ENCODE measurements around the gene PORCN. TPM values are rescaled to one million over a fixed set of nuclear protein-coding genes. Genes with fewer than 3 reads are reported as not detected.

PORCN gene
- total RNA-seq, 2 experiments from 2014 or later, result 12.5 to 13.3 TPM

DNA sequence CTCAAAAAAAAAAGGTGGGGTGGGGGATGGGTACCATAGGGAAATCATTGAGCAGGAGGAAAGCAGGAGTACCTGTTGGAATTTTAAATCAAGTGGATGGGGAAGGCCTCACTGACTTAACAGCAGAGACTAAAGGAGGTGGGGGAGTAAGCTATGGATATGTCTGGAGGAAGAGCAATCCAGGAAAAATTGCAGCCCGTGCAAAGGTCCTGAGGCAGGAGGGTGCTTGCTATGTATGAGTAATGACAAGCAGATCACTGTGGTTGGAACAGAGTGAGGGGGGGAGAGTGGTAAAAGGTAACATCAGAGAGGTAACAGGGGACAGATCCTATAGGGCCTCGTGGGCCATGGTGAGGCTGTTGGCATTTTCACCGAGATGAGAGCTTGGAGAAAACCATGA, 28.6 kb upstream of the PORCN start:
- POLR2A ChIA-PET, result no interaction called here
- no peaks in the 10 kb centered on the region for H3K27me3 Mint-ChIP-seq
- no peak for DNase-seq
- no peak overlapping the region for H3K4me3 Mint-ChIP-seq
- no peaks in the 10 kb centered on the region for H3K9me3 Mint-ChIP-seq
- peaks cover 21% of the 10 kb centered on the region for H3K36me3 Mint-ChIP-seq (ENCODE audit: low read depth)
- CTCF ChIA-PET, result interaction anchor here (1.1 kb wide), 1 partner anchor 59 kb away, joined by 5 read pairs; the partner anchor contains the start of gene TBC1D25
- H3K27ac Mint-ChIP-seq, result no peak overlapping the region
- H3K4me1 Mint-ChIP-seq, result peaks cover 21% of the 10 kb centered on the region

DNA sequence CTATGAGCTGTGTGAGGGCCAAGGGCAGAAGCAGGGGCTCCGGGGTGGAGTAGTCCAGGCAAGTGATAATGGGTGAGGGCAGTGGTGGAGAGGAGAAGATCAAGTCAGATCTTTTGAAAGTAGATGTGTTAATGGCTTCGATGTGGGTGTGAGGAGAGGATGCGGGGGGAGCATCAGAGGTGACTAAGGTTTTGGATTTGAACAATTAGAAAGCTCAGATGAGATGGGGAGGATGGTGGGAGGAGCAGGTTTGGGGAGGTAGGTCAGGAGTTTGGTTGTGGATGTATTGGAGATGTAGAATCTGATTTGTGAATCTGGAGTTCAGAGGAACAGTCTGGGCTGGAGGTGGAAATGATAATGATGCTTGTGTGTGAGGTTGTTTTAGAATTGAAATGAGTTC, 28.2 kb upstream of the PORCN start:
- ChIA-PET POLR2A (no interaction called here), CTCF (interaction anchor here (1.1 kb wide), 1 partner anchor 59 kb away, joined by 5 read pairs; the partner anchor contains the start of gene TBC1D25)
- no peak for DNase-seq
- Mint-ChIP-seq H3K4me3 (no peak overlapping the region), H3K27me3 (no peaks in the 10 kb centered on the region), H3K27ac (no peak overlapping the region), H3K4me1 (peaks cover 18% of the 10 kb centered on the region), H3K36me3 (ENCODE audit: low read depth) (peaks cover 21% of the 10 kb centered on the region), H3K9me3 (no peaks in the 10 kb centered on the region)

DNA sequence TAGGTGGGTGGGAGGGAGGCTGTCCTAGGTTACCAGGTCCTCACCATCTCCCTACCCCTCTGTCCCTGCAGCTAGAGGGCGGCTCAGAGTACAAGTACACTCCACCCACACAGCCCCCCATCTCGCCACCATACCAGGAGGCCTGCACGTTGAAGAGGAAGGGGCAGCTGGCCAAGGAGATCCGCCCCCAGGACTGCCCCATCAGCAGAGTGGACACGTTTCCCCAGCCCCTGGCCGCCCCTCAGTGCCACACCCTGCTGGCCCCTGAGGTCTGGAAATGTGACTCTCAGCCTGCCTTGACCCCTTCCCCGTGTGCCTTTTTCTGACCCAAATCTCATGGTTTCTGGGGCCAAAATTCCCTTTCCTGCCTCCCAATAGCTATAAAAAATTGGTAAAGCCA, 26.3 kb upstream of the PORCN start:
- H3K36me3 Mint-ChIP-seq (ENCODE audit: low read depth), result peaks cover 15% of the 10 kb centered on the region
- CTCF ChIA-PET, result no interaction called here
- peaks cover 9% of the 10 kb centered on the region for H3K4me1 Mint-ChIP-seq
- no peak for DNase-seq
- POLR2A ChIA-PET, result no interaction called here
- H3K9me3 Mint-ChIP-seq, result no peaks in the 10 kb centered on the region
- no peak overlapping the region for H3K27ac Mint-ChIP-seq
- no peak overlapping the region for H3K4me3 Mint-ChIP-seq
- no peaks in the 10 kb centered on the region for H3K27me3 Mint-ChIP-seq

DNA sequence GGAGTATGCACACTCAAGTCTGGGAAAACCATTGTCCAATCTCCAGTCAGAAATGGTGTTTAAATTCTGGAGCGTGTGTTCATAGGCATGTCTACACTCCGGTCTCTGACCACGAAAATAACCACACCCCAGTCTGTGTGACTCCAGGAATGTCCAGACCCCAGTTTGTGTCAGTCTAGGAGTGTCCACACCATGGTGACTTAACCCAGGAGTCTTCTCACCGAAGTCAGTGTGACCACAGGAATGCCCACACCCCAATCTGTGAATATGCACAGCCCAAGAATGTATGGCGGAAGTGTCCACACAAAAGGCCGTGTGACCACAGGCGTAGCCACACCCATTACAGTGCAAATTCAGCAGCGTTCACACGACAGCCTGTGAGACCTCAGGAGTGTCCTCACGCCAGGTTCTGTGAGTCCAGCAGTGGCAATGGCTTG, 21.4 kb upstream of the PORCN start:
- POLR2A ChIA-PET, result interaction anchor here (0.6 kb wide), 1 partner anchor 12 kb away, joined by 4 read pairs; no protein-coding TSS in a partner anchor

DNA sequence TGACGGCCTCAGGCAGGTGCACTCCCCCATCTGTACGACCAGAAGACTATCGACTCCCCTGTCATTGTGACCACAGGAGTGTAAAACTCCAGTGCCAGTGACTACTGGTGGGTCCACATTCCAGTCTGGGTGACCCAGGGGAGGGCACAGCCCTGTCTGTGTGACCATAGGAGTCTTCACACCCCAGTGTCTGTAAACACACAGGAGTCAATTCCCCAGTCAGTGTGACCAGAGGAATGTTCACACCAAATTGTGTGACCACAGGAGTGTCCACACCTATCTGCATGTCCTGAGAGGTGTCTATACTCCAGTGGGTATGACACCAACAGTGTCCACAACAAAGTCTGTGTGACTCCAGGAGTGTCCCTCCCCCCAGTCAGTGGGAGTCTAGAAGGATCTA, 20.8 kb upstream of the PORCN start:
- DNase-seq, result no peak
- Mint-ChIP-seq H3K9me3 (no peaks in the 10 kb centered on the region), H3K4me3 (no peak overlapping the region), H3K27ac (no peak overlapping the region), H3K36me3 (ENCODE audit: low read depth) (no peaks in the 10 kb centered on the region), H3K27me3 (no peaks in the 10 kb centered on the region), H3K4me1 (no peaks in the 10 kb centered on the region)
- ChIA-PET POLR2A (no interaction called here), CTCF (interaction anchor here (0.6 kb wide), 1 partner anchor 454 kb away, joined by 3 read pairs; no protein-coding TSS in a partner anchor)

More for the DNA sequence above, 21.4 kb upstream of the PORCN start:
- CTCF ChIA-PET, result no interaction called here
- no peaks in the 10 kb centered on the region for H3K9me3 Mint-ChIP-seq
- no peak overlapping the region for H3K4me3 Mint-ChIP-seq
- no peak overlapping the region for H3K27ac Mint-ChIP-seq
- DNase-seq, result no peak
- H3K4me1 Mint-ChIP-seq, result no peaks in the 10 kb centered on the region
- H3K36me3 Mint-ChIP-seq (ENCODE audit: low read depth), result no peaks in the 10 kb centered on the region
- H3K27me3 Mint-ChIP-seq, result no peaks in the 10 kb centered on the region

DNA sequence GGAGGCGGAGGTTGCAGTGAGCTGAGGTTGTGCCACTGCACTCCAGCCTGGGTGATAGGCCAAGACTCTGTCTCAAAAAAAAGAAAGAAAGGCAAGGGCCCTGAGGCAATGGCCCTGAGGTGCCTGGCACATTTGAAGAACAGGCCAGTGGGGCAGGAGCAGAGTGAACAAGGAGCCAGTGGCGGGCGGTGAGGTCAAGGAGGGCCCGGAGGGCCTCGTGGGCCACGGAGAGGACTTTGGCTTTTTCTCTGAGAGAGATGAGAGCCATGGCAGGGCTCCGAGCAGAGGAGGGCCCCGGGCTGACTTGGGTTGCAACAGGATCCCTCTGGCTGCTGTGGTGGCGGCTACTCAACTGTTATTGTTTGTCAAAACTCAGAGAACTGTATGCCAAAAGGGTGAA, 19.5 kb upstream of the PORCN start:
- Mint-ChIP-seq H3K4me3 (no peak overlapping the region), H3K36me3 (ENCODE audit: low read depth) (no peaks in the 10 kb centered on the region), H3K27me3 (no peaks in the 10 kb centered on the region), H3K4me1 (no peaks in the 10 kb centered on the region), H3K9me3 (no peaks in the 10 kb centered on the region), H3K27ac (no peak overlapping the region)
- ChIA-PET CTCF (no interaction called here), POLR2A (no interaction called here)
- DNase-seq, result no peak

DNA sequence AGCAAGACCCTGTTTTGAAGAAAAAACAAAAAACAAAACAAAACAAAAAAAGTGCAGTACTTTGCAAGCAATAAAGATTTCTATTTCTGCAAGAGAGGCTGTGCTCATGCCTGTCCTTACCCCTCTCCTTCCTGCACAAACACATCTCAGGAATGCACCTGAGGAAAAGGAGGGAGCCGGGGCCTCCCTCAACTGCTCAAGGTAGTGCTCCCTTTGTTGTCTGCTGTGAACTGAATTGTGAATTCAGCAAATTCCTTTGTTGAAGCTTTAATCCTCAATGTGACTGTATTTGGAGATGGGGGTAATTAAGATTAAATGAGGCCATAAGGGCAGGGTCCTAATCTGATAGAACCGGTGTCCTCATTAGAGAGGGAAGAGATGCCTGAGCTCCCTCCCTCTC, 18.9 kb upstream of the PORCN start:
- no peak overlapping the region for H3K27ac Mint-ChIP-seq

DNA sequence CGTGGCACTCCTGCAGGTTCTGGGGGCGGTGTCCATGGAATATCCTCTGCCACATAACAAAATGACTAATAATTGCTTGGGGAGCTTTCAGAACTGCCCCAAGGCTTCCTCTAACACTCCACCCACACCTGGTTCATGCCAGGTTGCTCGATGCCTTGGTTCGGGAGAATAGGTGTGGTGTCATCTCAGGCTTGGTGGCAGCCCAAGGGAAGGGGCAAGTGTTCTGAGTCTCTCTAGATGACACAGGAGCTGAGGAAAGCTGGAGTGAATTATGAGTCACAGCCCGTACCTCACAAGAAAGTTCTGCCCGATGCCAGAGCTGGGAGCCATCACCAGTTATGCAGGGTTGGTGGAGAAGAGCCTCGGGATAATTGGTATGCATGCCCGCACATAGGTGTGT, 18.1 kb upstream of the PORCN start:
- H3K4me1 Mint-ChIP-seq, result no peaks in the 10 kb centered on the region
- H3K27me3 Mint-ChIP-seq, result no peaks in the 10 kb centered on the region
- CTCF ChIA-PET, result no interaction called here
- H3K27ac Mint-ChIP-seq, result no peak overlapping the region
- no peak overlapping the region for H3K4me3 Mint-ChIP-seq
- no peak for DNase-seq
- H3K9me3 Mint-ChIP-seq, result no peaks in the 10 kb centered on the region
- POLR2A ChIA-PET, result no interaction called here
- no peaks in the 10 kb centered on the region for H3K36me3 Mint-ChIP-seq (ENCODE audit: low read depth)

More for the DNA sequence above, 18.9 kb upstream of the PORCN start:
- Mint-ChIP-seq H3K4me3 (no peak overlapping the region), H3K4me1 (no peaks in the 10 kb centered on the region), H3K9me3 (no peaks in the 10 kb centered on the region), H3K36me3 (ENCODE audit: low read depth) (no peaks in the 10 kb centered on the region), H3K27me3 (no peaks in the 10 kb centered on the region)
- DNase-seq, result no peak
- CTCF ChIA-PET, result no interaction called here
- POLR2A ChIA-PET, result no interaction called here

DNA sequence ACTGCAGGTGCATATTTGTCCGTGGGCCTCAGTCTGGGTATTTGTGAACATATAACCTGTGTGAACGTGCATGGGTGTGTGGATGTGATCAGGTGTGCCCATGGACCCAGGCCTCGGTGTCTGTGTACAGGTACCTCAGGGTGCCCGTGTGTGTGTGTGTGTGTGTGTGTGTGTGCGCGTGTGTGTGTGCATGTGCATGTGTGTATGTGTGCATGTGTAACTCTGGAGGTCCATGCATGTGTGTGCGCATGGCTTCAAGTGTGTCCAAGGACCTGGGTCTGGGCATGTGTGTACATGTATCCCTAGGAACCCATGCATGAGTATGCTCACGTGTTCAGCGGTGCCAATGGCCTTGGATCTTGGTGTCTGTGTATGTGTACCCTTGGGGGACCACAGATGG, 17.0 kb upstream of the PORCN start:
- POLR2A ChIA-PET, result no interaction called here
- Mint-ChIP-seq H3K27me3 (no peaks in the 10 kb centered on the region), H3K36me3 (ENCODE audit: low read depth) (no peaks in the 10 kb centered on the region), H3K27ac (no peak overlapping the region), H3K4me1 (no peaks in the 10 kb centered on the region), H3K9me3 (no peaks in the 10 kb centered on the region), H3K4me3 (no peak overlapping the region)
- CTCF ChIA-PET, result no interaction called here
- no peak for DNase-seq

DNA sequence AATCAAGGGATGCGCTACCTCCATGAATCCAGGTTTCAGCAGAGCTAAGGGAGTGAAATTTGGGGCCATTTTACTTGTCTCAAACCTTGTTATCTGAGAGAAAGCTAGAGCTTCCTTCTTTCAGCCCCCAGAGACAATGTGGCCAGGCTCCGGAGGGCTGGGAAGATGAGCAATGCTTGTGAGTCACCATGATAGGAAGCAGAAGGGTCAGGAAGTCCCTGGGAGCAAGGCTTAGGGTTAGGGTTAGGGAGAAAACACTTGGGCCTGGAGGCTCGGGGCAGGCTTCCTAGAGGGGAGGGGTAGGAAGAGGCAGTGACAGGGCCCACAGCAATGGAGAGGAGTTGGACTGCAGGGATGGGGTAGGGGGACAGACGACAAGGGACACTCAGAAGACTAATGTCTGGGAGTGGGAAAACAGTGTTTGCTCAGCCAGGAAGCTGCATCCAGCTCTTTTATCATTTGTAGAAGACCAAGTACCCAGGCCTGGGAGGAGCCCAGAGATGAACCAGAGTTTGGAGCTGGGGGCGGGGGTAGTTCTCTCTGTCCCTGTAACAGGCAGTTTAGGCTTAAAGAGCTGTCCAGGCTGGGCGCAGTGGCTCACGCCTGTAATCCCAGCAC, 16.4 kb upstream of the PORCN start:
- H3K27me3 Mint-ChIP-seq, result no peaks in the 10 kb centered on the region
- no peak overlapping the region for H3K27ac Mint-ChIP-seq
- H3K9me3 Mint-ChIP-seq, result no peaks in the 10 kb centered on the region
- no peak overlapping the region for H3K4me3 Mint-ChIP-seq
- no peak for DNase-seq
- CTCF ChIA-PET, result interaction anchor here (0.6 kb wide), 1 partner anchor 588 kb away, joined by 3 read pairs; no protein-coding TSS in a partner anchor
- no peaks in the 10 kb centered on the region for H3K4me1 Mint-ChIP-seq
- POLR2A ChIA-PET, result no interaction called here
- no peaks in the 10 kb centered on the region for H3K36me3 Mint-ChIP-seq (ENCODE audit: low read depth)

DNA sequence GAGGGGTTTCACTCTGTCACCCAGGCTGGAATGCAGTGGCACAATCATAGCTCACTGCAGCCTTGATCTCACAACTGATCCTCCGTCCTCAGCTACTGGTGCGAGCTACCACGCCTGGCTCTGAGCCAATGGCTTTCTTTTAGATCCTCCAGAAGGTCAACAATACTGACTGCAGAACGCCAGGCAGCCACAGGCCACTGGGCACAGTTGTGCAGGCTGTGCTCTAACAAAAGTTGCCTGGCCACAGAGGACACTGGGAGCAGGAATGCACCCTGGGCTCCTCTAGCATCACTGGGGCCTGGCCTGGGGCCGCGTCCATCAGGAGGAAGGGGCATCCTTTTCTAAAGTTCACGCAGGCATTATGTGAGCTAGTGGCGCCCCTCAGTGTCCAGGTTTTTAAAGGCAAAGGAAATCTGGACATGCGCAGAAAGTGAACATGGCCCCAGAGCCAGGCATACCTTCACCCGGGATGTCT, 14.9 kb upstream of the PORCN start:
- no peaks in the 10 kb centered on the region for H3K4me1 Mint-ChIP-seq
- peak; percentile 16 for DNase-seq
- no peak overlapping the region for H3K4me3 Mint-ChIP-seq

DNA sequence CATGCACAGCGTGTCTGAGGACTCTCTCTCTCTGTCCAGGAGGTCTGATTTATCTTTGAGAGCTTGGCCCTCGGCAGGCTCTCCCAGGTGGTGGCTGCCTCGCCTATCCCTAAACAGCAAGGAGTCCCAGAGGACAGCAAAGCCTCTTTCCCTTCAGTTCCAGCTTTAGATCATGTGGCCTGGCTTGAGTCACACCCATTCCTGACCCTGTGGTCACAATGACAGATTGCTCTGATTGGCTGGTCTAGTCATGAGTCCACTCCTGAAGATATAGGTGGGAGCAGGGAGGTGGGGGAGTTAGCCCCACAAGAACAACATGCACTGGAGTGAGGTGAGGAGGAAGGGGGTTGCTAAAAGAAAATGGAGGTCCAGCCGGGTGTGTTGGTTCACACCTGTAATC, 12.1 kb upstream of the PORCN start:
- no peak for DNase-seq
- Mint-ChIP-seq H3K4me3 (no peak overlapping the region), H3K27me3 (no peaks in the 10 kb centered on the region), H3K9me3 (no peaks in the 10 kb centered on the region), H3K27ac (no peak overlapping the region), H3K36me3 (ENCODE audit: low read depth) (no peaks in the 10 kb centered on the region), H3K4me1 (no peaks in the 10 kb centered on the region)
- ChIA-PET POLR2A (no interaction called here), CTCF (interaction anchor here (0.6 kb wide), 1 partner anchor 1383 kb away, joined by 5 read pairs; no protein-coding TSS in a partner anchor)

More for the DNA sequence above, 14.9 kb upstream of the PORCN start:
- POLR2A ChIA-PET, result no interaction called here
- no peaks in the 10 kb centered on the region for H3K9me3 Mint-ChIP-seq
- CTCF ChIA-PET, result interaction anchor here (0.6 to 1.4 kb wide), 7 partner anchors 13 to 562 kb away, joined by 3 to 5 read pairs (median 3); no protein-coding TSS in a partner anchor
- H3K36me3 Mint-ChIP-seq (ENCODE audit: low read depth), result no peaks in the 10 kb centered on the region
- H3K27ac Mint-ChIP-seq, result no peak overlapping the region
- no peaks in the 10 kb centered on the region for H3K27me3 Mint-ChIP-seq

DNA sequence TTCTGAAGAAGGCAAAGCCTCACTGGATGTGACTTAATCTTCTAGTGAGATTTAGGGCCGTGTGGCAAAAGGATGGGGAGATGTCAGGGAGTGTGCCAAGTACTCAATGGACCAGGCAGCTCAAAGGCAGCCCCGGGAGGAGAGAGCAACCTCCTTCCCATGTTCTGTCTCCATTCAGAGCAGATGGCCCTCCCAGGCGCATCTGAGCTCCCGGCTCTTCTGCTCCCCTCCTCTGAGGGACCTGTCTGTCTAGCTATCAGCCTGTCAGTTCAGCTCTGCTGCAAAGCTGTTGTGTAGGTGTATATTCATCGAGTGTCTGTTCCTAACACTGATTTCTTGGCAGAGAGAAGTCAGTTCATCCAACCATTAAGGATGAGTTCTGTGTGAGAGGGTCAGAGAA, 10.9 kb upstream of the PORCN start:
- Mint-ChIP-seq H3K27ac (no peak overlapping the region), H3K27me3 (no peaks in the 10 kb centered on the region), H3K9me3 (no peaks in the 10 kb centered on the region), H3K4me3 (no peak overlapping the region), H3K4me1 (no peaks in the 10 kb centered on the region), H3K36me3 (ENCODE audit: low read depth) (no peaks in the 10 kb centered on the region)
- no peak for DNase-seq
- CTCF ChIA-PET, result interaction anchor here (0.7 kb wide), 1 partner anchor 287 kb away, joined by 4 read pairs; no protein-coding TSS in a partner anchor
- POLR2A ChIA-PET, result no interaction called here

DNA sequence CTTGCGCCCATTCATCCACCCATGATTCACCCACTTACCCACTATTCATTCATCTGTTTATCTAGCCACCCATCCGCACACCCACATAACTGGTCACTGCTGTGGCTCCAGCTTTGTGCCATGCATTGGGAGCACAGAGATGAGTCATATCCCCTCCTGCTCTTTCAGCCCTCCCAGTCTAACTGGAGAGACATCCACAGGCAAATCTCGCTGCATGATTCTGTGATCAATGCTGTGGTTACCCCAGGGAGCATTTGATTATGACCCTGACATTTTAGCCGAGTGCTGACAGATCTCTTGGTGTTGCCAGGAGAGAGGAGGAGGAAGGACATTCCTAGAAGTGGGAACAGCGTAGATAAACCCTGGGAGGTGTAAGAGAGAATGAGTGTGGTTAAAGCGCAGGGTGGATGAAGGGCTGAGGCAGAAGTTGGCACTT, 10.4 kb upstream of the PORCN start:
- H3K4me1 Mint-ChIP-seq, result no peaks in the 10 kb centered on the region
- POLR2A ChIA-PET, result no interaction called here
- no peak overlapping the region for H3K27ac Mint-ChIP-seq
- no peaks in the 10 kb centered on the region for H3K9me3 Mint-ChIP-seq
- H3K36me3 Mint-ChIP-seq (ENCODE audit: low read depth), result no peaks in the 10 kb centered on the region
- no peak for DNase-seq
- CTCF ChIA-PET, result no interaction called here
- no peaks in the 10 kb centered on the region for H3K27me3 Mint-ChIP-seq
- H3K4me3 Mint-ChIP-seq, result no peak overlapping the region
